Endothelial cell of umbilical vein (primary cell): ENCODE measurements around the gene SYCP2. TPM values are rescaled to one million over a fixed set of nuclear protein-coding genes. Genes with fewer than 3 reads are reported as not detected.

Source experiments
- BruUV-seq: library from RNA; stranded (reverse); fragments of 400-500 nt; replicated peaks from 2 replicates; lab custom pipeline; 2021; lab: Mats Ljungman, UMichigan
- CTCF ChIA-PET: fragments of 300-600, 350-600 bp; sonication (Branson Sonifier 250); formaldehyde crosslinking; loops from one replicate; lab custom pipeline; 2021; ENCODE audit warnings: antibody characterized with exemption, inconsistent platforms; lab: Charles Lee
- POLR2A ChIA-PET: fragments of 300-600, 350-600 bp; sonication (Branson Sonifier 250); formaldehyde crosslinking; loops from one replicate; lab custom pipeline; 2021; ENCODE audit warnings: antibody characterized with exemption, inconsistent platforms; lab: Charles Lee
- DNase-seq: peaks from one replicate; pipeline ENCODE4 v3.0.0-alpha.2; 2011; ENCODE audit warnings: low read depth, low spot score
- FAIRE-seq: peaks from 2 replicates; lab custom pipeline; 2011; peaks lifted over from hg19 to GRCh38; lab: Jason Lieb, UNC
- H2AFZ ChIP-seq: 2 replicates; pipeline ENCODE4 v1.6.0; 2012; ENCODE audit warnings: low read depth, low read length, control low read depth, inconsistent platforms
- H3K27ac ChIP-seq: 2 replicates; pipeline ENCODE4 v1.5.1; 2011; ENCODE audit warnings: low read depth, mild to moderate bottlenecking, control low read depth, low read length, moderate library complexity; ENCODE audit not compliant: insufficient read depth
- H3K27me3 ChIP-seq, 2 experiments: 2 replicates each; pipeline versions ENCODE4 v1.6.0 to v1.6.1; 2011; ENCODE audit warnings: low read length in 2 of 2, mixed read lengths in 1 of 2; ENCODE audit not compliant: control insufficient read depth in 2 of 2, insufficient read depth in 2 of 2
- H3K36me3 ChIP-seq, 2 experiments: 2 replicates in 1 of 2; 3 replicates in 1 of 2; pipeline ENCODE4 v1.5.1; 2011; ENCODE audit warnings: low read length in 2 of 2, mild to moderate bottlenecking in 1 of 2, moderate library complexity in 1 of 2; ENCODE audit not compliant: control insufficient read depth in 2 of 2, insufficient read depth in 2 of 2; ENCODE audit errors: extremely low read depth in 1 of 2
- H3K4me1 ChIP-seq: 3 replicates; pipeline ENCODE4 v1.5.1; 2011; ENCODE audit warnings: mild to moderate bottlenecking, low read length; ENCODE audit not compliant: control insufficient read depth, insufficient read depth; ENCODE audit errors: extremely low read depth
- H3K4me2 ChIP-seq: 2 replicates; pipeline ENCODE4 v1.6.1; 2011; ENCODE audit warnings: low read length, control low read depth, mixed read lengths; ENCODE audit not compliant: insufficient read depth
- H3K4me3 ChIP-seq, 3 experiments: fragments of 200-600 bp in 1 of 3; sonication (generic), shearing (Covaris generic) in 1 of 3; replicated peaks in 1 of 3; 2 replicates each; pipeline ENCODE4 v1.5.1; 2011 to 2016; ENCODE audit warnings: control low read depth in 3 of 3, low read length in 3 of 3, mild to moderate bottlenecking in 2 of 3, inconsistent platforms in 1 of 3, low read depth in 1 of 3, moderate library complexity in 1 of 3; ENCODE audit not compliant: insufficient read depth in 1 of 3
- H3K79me2 ChIP-seq: 2 replicates; pipeline ENCODE4 v1.6.0; 2012; ENCODE audit warnings: low read length, inconsistent platforms; ENCODE audit not compliant: control insufficient read depth, insufficient read depth
- H3K9ac ChIP-seq: replicated peaks from 2 replicates; pipeline ENCODE3; 2011; ENCODE audit warnings: low read length, control low read depth; ENCODE audit not compliant: insufficient read depth; ENCODE audit errors: extremely low read depth
- H3K9me1 ChIP-seq: replicated peaks from 3 replicates; pipeline ENCODE4 v1.6.0; 2011; ENCODE audit warnings: mild to moderate bottlenecking, low read length; ENCODE audit not compliant: control insufficient read depth, insufficient read depth; ENCODE audit errors: extremely low read depth
- H3K9me3 ChIP-seq: replicated peaks from 2 replicates; pipeline ENCODE4 v1.5.1; 2012; ENCODE audit warnings: low read length, inconsistent platforms; ENCODE audit not compliant: control insufficient read depth, insufficient read depth
- H4K20me1 ChIP-seq: replicated peaks from 2 replicates; pipeline ENCODE3; 2011; ENCODE audit warnings: mild to moderate bottlenecking, low read length; ENCODE audit not compliant: control insufficient read depth, insufficient read depth; ENCODE audit errors: extremely low read depth
- CTCF ChIP-seq, 2 donors: IDR thresholded peaks; 1 replicate in 1 of 2; 2 replicates in 1 of 2; pipeline ENCODE4 v1.5.1; 2011; ENCODE audit warnings: low read length in 2 of 2, mild to moderate bottlenecking in 2 of 2, moderate library complexity in 2 of 2, control low read depth in 1 of 2, inconsistent platforms in 1 of 2, low read depth in 1 of 2; ENCODE audit not compliant: insufficient read depth in 1 of 2; ENCODE audit errors: extremely low read depth in 1 of 2
- EZH2 ChIP-seq: IDR thresholded peaks from 2 replicates; pipeline ENCODE4 v1.6.1; 2012; ENCODE audit warnings: borderline replicate concordance, low read depth, mild to moderate bottlenecking, moderate library complexity, low read length, inconsistent platforms; ENCODE audit not compliant: severe bottlenecking
- FOS ChIP-seq: IDR thresholded peaks from 2 replicates; pipeline ENCODE4 v1.6.1; 2011; ENCODE audit warnings: mild to moderate bottlenecking, low read length, moderate library complexity, borderline replicate concordance; ENCODE audit not compliant: insufficient read depth
- GATA2 ChIP-seq: IDR thresholded peaks from 2 replicates; pipeline ENCODE4 v1.7.0; 2011; ENCODE audit warnings: low read depth, mild to moderate bottlenecking, moderate library complexity, mixed read lengths, low read length; ENCODE audit not compliant: insufficient read length, insufficient read depth
- JUN ChIP-seq: IDR thresholded peaks from 2 replicates; pipeline ENCODE4 v1.6.1; 2011; ENCODE audit warnings: borderline replicate concordance, low read depth; ENCODE audit not compliant: insufficient read length, insufficient read depth
- MAX ChIP-seq: IDR thresholded peaks from 2 replicates; pipeline ENCODE4 v1.6.1; 2011; ENCODE audit not compliant: insufficient read depth, insufficient read length
- MYC ChIP-seq: IDR thresholded peaks from one replicate; pipeline ENCODE4 v1.6.1; 2011; ENCODE audit warnings: mild to moderate bottlenecking, low read depth, low read length
- POLR2A ChIP-seq: IDR thresholded peaks from 2 replicates; pipeline ENCODE4 v1.6.1; 2012; ENCODE audit warnings: low read depth, mild to moderate bottlenecking, control low read depth, low read length
- POLR2AphosphoS5 ChIP-seq: IDR thresholded peaks from 2 replicates; pipeline ENCODE4 v1.6.1; 2012; ENCODE audit warnings: low read depth, mild to moderate bottlenecking, control low read depth, low read length, moderate library complexity; ENCODE audit not compliant: insufficient read depth
- dilution Hi-C: fragments of 300-500 bp; cut with MboI; formaldehyde crosslinking; loops from one replicate; pipeline ENCODE4 v1.15.0; 2019; ENCODE audit warnings: low sequenced_read_pairs; ENCODE audit not compliant: extremely low pct_ligation_motif_present
- intact Hi-C: fragments of 100-400 bp; cut with micrococcal nuclease; formaldehyde crosslinking; loops from one replicate; pipeline ENCODE4 v1.10.0; 2022
- polyA plus RNA-seq, 4 experiments: library from polyadenylated mRNA; depleted of rRNA in 3 of 4; stranded (reverse) in 3 of 4; unstranded in 1 of 4; fragments of >200 nt; gene quantifications; 2 replicates each; pipeline versions ENCODE4 v1.2.1 to v1.2.3, GENCODE V29; 2011 to 2012; ENCODE audit warnings: missing spikeins in 1 of 4
- total RNA-seq: library from RNA; stranded (reverse); gene quantifications from 2 replicates; pipeline ENCODE4 v1.2.3, GENCODE V29; 2021

Gene SYCP2
- total and polyA plus RNA-seq, 2 donors (not counting 3 experiments of a cell fraction or from before 2014, with no cell fraction given): 0.07 to 0.35 TPM

DNA sequence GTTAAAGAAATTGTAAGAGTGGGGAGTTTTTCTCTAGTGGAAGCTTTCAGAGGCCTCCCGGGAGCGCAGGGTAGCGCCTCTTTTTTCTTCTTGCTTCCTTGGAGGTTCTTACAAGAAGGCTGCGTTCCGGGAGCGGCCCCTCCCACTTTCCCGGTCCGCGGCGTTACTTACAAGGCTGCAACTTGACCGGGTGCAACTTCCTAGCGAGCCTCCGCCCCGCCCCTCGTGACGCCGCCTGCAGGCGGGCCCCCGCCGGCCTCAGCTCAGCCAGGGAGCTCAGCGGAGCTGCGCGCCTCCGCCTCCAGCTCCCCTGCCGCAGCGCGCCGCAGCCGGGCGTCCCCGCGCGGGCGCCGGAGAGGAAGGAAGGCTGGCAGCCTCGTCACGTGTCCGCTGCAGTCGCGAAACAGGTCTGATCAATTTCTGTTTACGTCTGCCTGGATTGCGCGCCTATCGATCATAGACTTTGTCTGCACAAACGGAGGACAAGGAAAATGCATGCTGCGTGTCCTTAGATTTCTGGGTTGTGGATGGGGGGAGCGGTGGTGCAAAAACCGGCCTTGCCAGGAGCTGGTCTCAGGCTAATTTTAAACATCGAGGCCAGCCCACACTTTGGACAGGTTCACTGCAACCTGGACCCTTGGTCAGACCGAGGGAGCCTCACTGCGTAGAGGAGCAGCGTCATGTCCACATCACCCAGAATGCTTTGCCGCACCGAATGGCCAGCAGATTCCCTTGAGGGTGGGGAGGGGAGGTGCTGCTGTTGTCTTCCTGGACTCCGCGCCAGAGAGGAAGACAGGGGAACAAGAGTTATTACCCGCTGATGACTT is 6.9 kb upstream of the SYCP2 start, which contains the start of the genes FAM217B and PPP1R3D:
Gene FAM217B, plus strand, starts transcription at position 261 of the 827 bp plus-strand sequence. CDS start 3,555 bp downstream, outside the sequence.
Gene PPP1R3D, minus strand, starts transcription at position 177 of the 827 bp plus-strand sequence. CDS start 374 bp downstream, outside the sequence.
- H3K27me3 ChIP-seq: no peaks in the 10 kb centered on the region
- peaks cover 13% of the 10 kb centered on the region for H3K4me1 ChIP-seq
- dilution Hi-C loops (no loop called here), intact Hi-C loops (loop anchor here (10.0 kb wide), 1 partner anchor 926 kb away; the partner anchor contains the start of gene TUBB1)
- BruUV-seq: no TSS peak
- peaks cover 6% of the 10 kb centered on the region for H3K79me2 ChIP-seq
- H3K27ac ChIP-seq: peak within 1 kb of the TSS; percentile 90
- H4K20me1 ChIP-seq: no peaks in the 10 kb centered on the region
- DNase-seq: peak; percentile 97
- CTCF ChIA-PET: interaction anchor here (1.0 to 2.0 kb wide), 8 partner anchors 9 to 1956 kb away, joined by 3 to 9 read pairs (median 4); no protein-coding TSS in a partner anchor
- FAIRE-seq: peak; percentile 97
- H3K36me3 ChIP-seq: peaks cover 5 to 8% of the 10 kb centered on the region in 2 experiments
- no peaks in the 10 kb centered on the region for H3K9me1 ChIP-seq
- TF ChIP-seq FOS (no peak), MYC (peak; percentile 58), MAX (peak; percentile 74), JUN (no peak), POLR2AphosphoS5 (peak; percentile 11), POLR2A (peak; percentile 77), EZH2 (no peak), GATA2 (no peak), CTCF (IDR thresholded peaks at IDR 0.05; ENCODE audit: extremely low read depth in 1 of 2, insufficient read depth in 1 of 2, low read depth in 1 of 2, low read length in 2 of 2) (peak; percentile 4 to 6)
- POLR2A ChIA-PET: interaction anchor here (0.6 kb wide), 1 partner anchor 1291 kb away, joined by 3 read pairs; no protein-coding TSS in a partner anchor
- H3K9me3 ChIP-seq: no peaks in the 10 kb centered on the region
- peak within 1 kb of the TSS; percentile 60 to 87 (median 85) for H3K4me3 ChIP-seq
- peak within 1 kb of the TSS; percentile 84 for H3K4me2 ChIP-seq
- H2AFZ ChIP-seq: peak within 1 kb of the TSS; percentile 98
- H3K9ac ChIP-seq: peak within 1 kb of the TSS; percentile 91
